ENCODE results near the gene HOXC13.

The HOXC13 gene

DNA sequence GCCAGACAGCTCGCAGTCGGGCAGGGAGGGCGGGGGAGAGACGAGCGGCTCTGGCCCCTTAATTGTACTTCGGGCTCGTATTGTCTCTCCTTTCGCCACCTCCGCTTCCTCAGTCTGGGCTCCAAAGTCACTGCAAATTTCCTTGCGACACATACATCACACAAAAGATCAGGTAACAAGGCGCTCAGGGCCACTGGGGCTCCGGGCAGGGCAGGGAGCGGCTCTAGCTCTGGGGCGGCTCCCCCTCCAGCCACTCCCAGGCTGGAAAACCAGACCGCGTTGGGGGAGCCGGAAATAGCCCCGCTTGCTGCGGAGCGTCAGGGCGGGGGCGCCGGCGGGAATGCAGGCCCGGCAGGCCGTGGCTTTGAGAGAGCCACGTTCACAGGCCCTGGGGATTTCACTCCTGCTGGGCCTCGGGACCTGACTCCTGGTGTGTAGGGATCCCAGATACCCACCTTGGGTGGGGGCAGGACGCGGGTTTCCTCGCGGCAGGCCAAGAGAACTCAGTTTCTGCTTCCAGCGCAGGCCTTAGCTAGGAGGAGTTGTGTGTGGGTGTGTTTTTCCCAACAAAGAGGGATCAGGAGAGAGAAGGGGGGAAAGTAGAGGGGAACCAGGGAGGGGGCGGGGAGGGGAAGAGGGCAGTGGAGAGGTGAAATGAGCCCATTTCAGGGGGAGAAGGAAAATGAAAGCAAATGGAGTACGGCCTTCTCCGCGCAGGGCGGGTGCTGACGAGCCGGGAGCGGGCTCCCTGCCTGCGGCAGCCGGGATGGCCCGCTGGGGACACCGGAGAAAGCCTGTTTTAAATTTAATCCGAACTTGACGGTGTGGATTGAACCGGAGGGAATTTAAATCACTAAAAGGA lies 57.0 kb downstream of the HOXC13 start:
- DNase-seq (ENCODE audit: low read depth) = no peak

All from non-pigmented ciliary epithelial cell (primary cell).